Stimulated activated CD4-positive, alpha-beta T cell treated with anti-CD3 and anti-CD28 coated beads, Interleukin-2, amount 100 ng/mL, for 48 hours (primary cell): ENCODE data around the gene SAMD13.
A peak's percentile ranks its signal among the peaks of the same experiment; 100 is the strongest.

Experiments used
- DNase-seq, 2 donors: peaks; one replicate each; pipeline ENCODE4 v3.0.0-alpha.2; 2020

SAMD13 gene

GRCh38 chr1:84301004-84301784 lies at the start of gene SAMD13:
Gene SAMD13, plus strand, starts transcription at chr1:84301708. Its CDS starts 1,527 bp downstream, at chr1:84303235.
- DNase-seq: peak; percentile 19 to 32

DNA sequence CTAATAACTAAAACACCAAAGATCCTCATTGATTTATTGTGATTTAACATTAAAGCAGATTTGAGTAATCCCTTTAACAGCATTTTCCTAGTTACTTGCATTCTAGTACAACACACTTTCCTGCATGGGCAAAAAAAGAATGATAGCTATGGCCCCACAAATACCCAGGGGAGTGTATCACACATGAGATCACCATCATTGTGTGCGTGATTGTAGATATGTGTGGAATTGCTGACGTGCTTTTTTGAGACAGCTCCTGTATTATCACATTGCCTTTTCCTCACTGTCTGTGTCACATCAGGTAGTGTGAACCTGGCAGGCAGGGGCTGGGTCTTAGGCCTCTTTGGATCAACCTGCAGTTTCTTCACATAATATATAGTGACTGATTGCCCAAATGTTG lies 48.5 kb upstream of the SAMD13 start:
- DNase-seq: no peak

DNA sequence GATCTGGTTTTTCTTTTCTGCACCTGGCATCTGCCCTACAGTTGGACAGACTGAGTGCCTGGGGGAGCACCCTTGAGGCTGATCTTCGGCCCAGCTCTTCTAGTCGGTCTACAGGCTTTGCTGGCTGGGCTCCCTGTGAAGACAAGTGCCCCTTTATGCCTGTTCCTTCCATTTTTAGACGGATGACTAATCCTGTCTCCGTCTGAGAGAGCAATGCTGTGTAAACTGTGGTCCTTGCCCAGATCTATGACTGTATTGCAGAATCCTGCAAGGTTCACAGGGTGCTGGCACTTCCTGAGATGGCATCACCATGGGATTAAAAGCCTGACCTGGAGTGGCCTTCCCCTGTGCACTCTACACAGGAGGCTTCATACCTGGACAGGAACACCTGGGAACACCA lies 47.6 kb upstream of the SAMD13 start:
- DNase-seq: no peak

DNA sequence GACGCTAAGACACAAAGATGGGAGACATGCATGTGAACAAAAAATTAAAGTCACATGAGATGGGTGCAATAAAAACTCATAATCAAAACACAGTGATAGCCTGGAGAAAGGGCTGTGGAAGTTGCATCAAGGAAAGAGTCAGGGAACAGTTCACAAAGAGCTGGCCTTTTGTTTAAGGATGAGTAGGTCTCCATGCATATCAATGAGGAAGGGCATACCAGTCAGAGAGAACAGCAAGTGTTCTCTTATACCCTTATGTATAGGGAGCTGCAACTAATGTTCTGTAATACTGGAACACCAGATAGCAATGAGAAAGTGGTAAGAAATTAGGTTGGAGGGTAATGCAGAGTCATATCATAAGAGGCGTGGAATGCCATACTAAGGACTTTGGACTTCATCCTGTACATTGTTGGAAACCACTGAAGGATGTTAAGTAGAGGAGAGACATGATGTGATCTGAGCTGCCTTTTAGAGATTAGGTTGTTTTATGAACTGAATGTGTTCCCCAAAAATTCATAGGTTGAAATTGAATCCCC lies 46.7 kb upstream of the SAMD13 start:
- no peak for DNase-seq

- no peak for DNase-seq
Measured at GRCh38 chr1:84255582-84255981, 45.9 kb upstream of the SAMD13 start.

GRCh38 chr1:84257617-84258016 lies 43.9 kb upstream of the SAMD13 start:
- no peak for DNase-seq

GRCh38 chr1:84259376-84259775 lies 42.1 kb upstream of the SAMD13 start:
- no peak for DNase-seq

DNA sequence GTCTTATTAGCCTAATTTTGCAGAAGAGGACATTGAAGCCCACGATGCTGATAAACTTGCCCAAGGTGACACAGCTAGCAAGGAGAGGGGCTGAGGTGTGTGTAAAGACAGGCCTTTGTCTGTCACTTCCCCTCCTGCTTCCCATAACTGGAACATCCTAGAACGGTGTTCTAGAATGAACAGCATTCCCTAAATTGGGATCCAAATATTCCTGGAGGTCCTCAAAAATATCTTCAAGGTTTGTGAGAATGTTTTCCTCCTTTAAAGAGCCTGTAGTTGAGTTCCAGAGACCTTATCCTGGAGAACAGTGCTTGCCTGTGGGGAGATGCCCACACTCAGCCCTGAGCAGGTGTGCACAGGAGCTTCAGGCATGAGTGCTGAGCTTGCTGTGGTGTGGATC lies 41.5 kb upstream of the SAMD13 start:
- no peak for DNase-seq

- DNase-seq: no peak
Measured at GRCh38 chr1:84260852-84261518, 40.5 kb upstream of the SAMD13 start.

DNA sequence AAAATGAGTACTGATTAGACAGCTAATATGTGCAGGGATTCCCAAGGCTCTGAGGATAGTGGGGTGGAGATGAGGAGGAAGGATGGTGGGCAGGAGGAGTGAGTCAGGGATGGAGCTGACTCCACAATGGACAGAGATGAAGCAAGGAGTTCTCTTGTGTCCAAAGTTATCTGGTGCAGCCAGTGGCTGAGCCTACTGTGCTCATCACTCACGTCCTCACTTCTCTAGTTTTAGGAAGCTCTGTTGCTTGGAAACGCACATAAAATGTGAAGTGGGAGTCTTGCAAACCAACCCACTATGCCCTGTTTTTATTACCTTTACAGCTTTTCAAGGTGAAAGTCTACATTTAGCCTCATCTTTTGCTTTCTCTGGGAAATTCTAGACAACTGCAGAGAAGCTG lies 36.5 kb upstream of the SAMD13 start:
- no peak for DNase-seq

DNA sequence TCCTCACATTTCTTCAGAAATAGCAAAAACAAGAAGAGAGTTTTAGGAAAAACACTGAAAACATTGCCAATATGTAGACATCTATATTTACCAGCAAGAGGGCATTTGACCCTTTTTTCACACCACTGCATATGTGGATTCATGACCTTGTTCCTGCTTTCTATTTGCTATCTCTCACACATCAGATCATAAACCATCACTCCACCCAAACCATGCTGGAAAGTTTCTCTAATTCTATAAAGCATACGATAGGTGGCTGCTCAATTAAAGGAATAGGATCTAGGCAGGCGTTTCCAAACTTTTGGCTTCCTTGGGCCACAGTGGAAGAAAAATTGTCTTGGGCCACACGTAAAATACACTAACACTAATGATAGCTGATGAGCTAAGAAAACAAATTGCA lies 35.6 kb upstream of the SAMD13 start:
- no peak for DNase-seq

GRCh38 chr1:84266748-84267147 lies 34.8 kb upstream of the SAMD13 start:
- DNase-seq: no peak

- no peak for DNase-seq
Measured at GRCh38 chr1:84267476-84267875, 34.0 kb upstream of the SAMD13 start.

DNA sequence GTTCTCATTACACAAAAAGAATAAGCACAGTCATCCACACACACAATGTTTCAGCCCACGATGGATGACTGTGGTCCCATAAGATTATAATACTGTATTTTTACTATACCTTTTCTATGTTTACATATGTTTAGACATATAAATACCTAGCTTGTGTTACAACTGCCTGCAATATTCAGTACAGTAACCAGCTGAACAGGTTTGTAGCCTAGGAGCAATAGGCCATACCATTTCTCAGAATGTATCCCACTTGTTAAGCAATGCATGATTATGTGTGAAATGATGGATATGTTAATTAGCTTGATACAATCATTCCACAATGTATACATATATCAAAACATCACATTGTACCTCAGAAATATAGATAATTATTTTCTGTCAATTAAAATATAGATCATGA lies 33.2 kb upstream of the SAMD13 start:
- DNase-seq: no peak

DNA sequence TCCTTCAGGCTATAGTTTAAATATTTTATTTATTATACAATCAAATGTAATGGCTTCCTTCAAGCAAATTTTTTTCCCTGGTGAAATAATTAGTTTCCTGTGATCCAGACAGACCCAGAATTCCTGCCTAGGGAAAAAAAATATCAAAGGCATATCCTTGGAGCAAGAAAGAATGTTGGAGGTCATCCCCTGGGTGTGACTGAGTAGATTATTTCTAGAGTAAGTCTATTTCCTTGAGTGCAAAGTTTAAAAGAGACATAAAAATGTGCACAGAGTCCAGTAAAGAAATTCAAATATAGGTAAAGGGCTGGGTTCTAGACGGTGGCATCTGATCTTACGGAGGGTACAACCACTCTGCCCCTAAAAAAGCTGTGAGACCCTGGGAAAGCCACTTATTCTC lies 32.2 kb upstream of the SAMD13 start:
- DNase-seq: no peak

DNA sequence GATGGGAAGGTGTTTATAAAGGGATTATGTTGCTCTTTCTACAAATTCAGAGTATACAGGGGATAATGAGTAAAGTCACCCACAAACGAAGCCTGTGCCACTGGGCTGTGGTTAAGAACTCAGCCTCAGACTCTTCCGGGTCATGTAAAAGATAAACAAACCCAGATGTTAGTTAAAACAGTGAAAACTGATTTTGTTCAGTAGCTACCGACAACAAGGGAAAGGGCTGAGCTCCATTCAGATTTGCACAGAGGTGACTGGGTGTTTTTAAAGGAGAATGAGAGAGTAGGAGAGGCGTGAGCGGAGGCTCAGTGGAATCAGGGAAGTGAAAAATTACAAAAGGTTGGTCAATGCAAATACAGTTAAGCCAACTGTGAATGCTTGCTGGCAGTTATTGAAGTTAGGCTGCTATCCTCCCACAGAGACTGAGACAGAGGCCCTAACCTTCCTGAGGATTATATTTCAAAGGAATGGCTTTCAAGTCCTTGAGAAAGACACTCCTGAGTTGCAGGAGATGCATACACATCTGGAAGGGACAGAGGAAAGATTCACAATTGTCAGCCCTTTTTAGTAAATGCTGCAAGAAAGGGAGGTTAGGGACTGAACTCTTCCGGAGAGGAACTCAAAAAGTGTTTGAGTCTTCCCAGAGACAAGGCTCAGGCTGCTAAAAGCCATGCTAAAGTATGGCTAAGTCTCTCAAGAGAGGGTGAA lies 29.9 kb upstream of the SAMD13 start:
- no peak for DNase-seq

- no peak for DNase-seq
Measured at GRCh38 chr1:84272401-84272800, 29.1 kb upstream of the SAMD13 start.

- DNase-seq: no peak
Measured at GRCh38 chr1:84277343-84278059, 24.0 kb upstream of the SAMD13 start.

GRCh38 chr1:84278905-84279304 lies 22.6 kb upstream of the SAMD13 start:
- DNase-seq: no peak

DNA sequence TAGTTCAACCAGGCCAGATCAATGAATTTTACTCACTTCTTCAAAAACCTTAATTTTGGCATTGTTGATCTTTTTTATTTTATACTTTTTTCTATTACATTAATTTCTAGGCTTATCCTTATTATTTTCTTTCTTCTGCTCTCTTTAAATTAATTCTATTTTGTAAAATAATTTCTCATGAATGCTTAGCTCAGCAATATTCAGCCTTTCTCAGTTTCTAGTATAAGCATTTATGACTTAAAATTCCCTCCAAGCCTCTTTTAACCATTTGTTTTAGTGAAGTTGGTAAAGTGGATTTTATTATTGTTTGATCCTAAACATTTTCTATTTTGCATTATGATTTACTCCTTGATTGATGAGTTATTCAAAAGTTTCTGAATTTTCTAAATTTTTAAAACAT lies 20.6 kb upstream of the SAMD13 start:
- DNase-seq: no peak

DNA sequence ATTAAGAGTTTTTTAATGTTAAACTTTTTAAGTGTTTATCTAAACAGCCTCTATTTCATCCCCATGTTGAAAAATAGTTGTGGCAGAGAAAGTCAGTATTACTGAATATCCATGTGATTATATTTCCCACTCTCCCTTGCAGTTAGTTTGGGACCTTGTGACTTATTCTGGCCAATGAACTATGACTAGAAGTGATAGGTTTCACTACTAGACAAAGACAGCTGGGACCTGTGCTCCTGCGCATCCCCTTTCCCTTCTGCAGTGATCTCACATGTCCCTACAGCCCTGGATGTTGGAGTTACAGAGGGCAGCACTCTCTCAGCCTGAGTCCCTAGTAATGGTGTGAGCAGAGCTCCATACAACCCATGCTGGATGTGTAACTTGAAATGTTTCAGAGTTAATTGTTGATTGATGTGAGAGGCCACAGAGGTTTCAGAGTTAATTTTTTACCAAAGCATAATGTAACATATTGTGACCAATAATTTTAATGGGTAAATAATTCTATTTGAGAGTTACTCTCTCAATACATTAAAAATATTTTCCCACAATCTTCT lies 18.7 kb upstream of the SAMD13 start:
- no peak for DNase-seq

DNA sequence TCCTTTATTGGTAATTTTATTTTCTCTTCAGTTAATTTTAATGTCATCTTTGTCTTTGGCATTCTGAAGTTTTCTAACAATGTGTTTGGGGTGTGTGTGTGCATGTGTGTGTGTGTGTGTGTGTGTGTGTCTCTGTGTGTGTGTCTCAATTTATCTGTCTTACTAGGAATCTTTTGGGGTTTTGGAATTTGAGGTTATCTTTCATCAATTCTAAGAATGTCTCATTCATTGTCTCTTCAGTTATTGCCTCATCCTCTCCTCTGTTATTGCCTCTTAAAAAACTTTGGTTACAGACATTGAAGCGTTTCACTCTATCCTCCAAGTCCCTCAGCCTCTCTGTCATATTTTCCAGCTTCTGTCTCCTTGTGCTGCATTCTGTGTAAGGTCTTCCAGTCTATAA lies 18.1 kb upstream of the SAMD13 start:
- no peak for DNase-seq

GRCh38 chr1:84286071-84286470 lies 15.4 kb upstream of the SAMD13 start:
- DNase-seq: no peak
